ENCODE measurements around the gene MRPS15.
"Not testable (repeated sequence)": the region's sequence is repeated elsewhere in the genome, so short reads cannot be mapped to it uniquely, and the experiment has no call there.

MRPS15 gene

GRCh38 chr1:36482724-36483388 lies 18.7 kb upstream of the MRPS15 start, which contains the start of gene CSF3R:
Gene CSF3R (minus strand): TSS chr1:36482913. CDS start chr1:36479496, 3,417 bp downstream.
- Histone ChIP-seq H3K4me1 (ENCODE audit: control insufficient read depth, insufficient read depth, low read length, unreplicated experiment) (no peaks in the 10 kb centered on the region), H3K27me3 (ENCODE audit: insufficient read depth, low read length) (peaks cover 17% of the 10 kb centered on the region; the same call in 1 of the 2 replicates), H3K36me3 (ENCODE audit: insufficient read depth, low read length) (no peaks in the 10 kb centered on the region), H2AFZ (ENCODE audit: low read length, unreplicated experiment) (no peak within 1 kb of the TSS), H3K27ac (ENCODE audit: low read depth, low read length) (no peak within 1 kb of the TSS), H3K4me3 (ENCODE audit: low read depth, low read length) (no peak within 1 kb of the TSS), H3K79me2 (ENCODE audit: control insufficient read depth, insufficient read depth, low read length, unreplicated experiment) (no peaks in the 10 kb centered on the region)

GRCh38 chr1:36481771-36482723 lies 17.9 kb upstream of the MRPS15 start:
- no peaks in the 10 kb centered on the region for H3K4me1 ChIP-seq (ENCODE audit: control insufficient read depth, insufficient read depth, low read length, unreplicated experiment)
- H3K27me3 ChIP-seq (ENCODE audit: insufficient read depth, low read length): peaks cover 17% of the 10 kb centered on the region; the same call in 1 of the 2 replicates
- no peaks in the 10 kb centered on the region for H3K36me3 ChIP-seq (ENCODE audit: insufficient read depth, low read length)
- H3K27ac ChIP-seq (ENCODE audit: low read depth, low read length): no peak overlapping the region
- no peak overlapping the region for H2AFZ ChIP-seq (ENCODE audit: low read length, unreplicated experiment)
- no peak overlapping the region for H3K4me3 ChIP-seq (ENCODE audit: low read depth, low read length)
- no peaks in the 10 kb centered on the region for H3K79me2 ChIP-seq (ENCODE audit: control insufficient read depth, insufficient read depth, low read length, unreplicated experiment)

DNA sequence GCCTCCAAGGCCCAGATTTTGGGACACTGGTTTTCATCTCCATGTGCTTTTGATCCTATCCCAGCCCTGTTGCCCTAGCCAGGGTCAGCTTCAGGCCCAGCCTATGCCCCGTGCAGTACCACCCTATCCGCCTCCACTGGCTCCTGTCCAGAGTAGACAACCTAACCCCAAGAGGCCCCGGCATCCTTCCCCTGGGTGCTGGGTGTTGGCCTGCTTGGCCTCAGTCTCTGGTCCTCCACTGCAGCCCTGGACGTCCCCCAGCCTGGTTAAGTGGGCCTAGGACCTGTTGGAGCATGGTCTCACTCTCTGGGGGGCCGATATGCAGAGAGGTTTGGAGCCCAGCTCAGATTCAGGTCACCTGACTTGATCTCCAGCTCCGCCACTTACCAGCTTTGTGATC lies 16.9 kb upstream of the MRPS15 start:
- no peaks in the 10 kb centered on the region for H3K36me3 ChIP-seq (ENCODE audit: insufficient read depth, low read length)

GRCh38 chr1:36480161-36480560 lies 16.0 kb upstream of the MRPS15 start:
- peaks cover 14% of the 10 kb centered on the region; the same call in 1 of the 2 replicates for H3K27me3 ChIP-seq (ENCODE audit: insufficient read depth, low read length)
- H3K27ac ChIP-seq (ENCODE audit: low read depth, low read length): no peak overlapping the region
- H3K79me2 ChIP-seq (ENCODE audit: control insufficient read depth, insufficient read depth, low read length, unreplicated experiment): no peaks in the 10 kb centered on the region
- H3K4me3 ChIP-seq (ENCODE audit: low read depth, low read length): no peak overlapping the region
- no peaks in the 10 kb centered on the region for H3K4me1 ChIP-seq (ENCODE audit: control insufficient read depth, insufficient read depth, low read length, unreplicated experiment)
- H2AFZ ChIP-seq (ENCODE audit: low read length, unreplicated experiment): no peak overlapping the region
- H3K36me3 ChIP-seq (ENCODE audit: insufficient read depth, low read length): no peaks in the 10 kb centered on the region

More for the DNA sequence above, 16.9 kb upstream of the MRPS15 start:
- H3K27me3 ChIP-seq (ENCODE audit: insufficient read depth, low read length): peaks cover 17% of the 10 kb centered on the region; the same call in 1 of the 2 replicates
- no peak overlapping the region for H3K4me3 ChIP-seq (ENCODE audit: low read depth, low read length)
- H3K4me1 ChIP-seq (ENCODE audit: control insufficient read depth, insufficient read depth, low read length, unreplicated experiment): no peaks in the 10 kb centered on the region
- H3K27ac ChIP-seq (ENCODE audit: low read depth, low read length): no peak overlapping the region
- no peak overlapping the region for H2AFZ ChIP-seq (ENCODE audit: low read length, unreplicated experiment)
- H3K79me2 ChIP-seq (ENCODE audit: control insufficient read depth, insufficient read depth, low read length, unreplicated experiment): no peaks in the 10 kb centered on the region

DNA sequence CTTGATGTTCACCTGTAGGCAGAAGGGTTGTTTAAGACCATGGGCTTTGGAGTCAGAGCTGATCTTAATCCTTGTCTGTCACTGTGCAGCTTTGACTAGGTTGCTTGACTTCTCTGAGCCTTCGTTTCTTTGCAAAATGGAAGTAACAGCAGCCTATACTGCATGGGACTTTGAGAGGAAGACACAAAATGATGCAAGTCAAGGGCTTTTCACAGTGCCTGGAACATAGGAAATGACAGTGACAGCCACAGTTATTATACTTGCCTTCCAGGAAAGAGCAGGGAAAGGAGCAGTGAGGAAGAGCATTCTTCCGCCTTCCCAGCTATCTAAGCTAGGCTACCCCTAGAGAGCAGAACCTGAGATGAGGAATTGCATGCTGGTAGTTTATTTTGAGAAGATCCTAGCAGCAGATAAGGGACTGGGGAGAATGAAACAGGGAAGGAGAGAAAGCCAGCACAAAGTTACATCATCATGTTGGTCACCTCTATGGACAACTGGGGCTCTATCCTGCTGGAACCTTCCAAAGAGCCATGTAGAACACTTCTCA lies 15.4 kb upstream of the MRPS15 start:
- H2AFZ ChIP-seq (ENCODE audit: low read length, unreplicated experiment): no peak overlapping the region
- H3K4me3 ChIP-seq (ENCODE audit: low read depth, low read length): no peak overlapping the region
- H3K79me2 ChIP-seq (ENCODE audit: control insufficient read depth, insufficient read depth, low read length, unreplicated experiment): no peaks in the 10 kb centered on the region
- peaks cover 14% of the 10 kb centered on the region; the same call in 1 of the 2 replicates for H3K27me3 ChIP-seq (ENCODE audit: insufficient read depth, low read length)
- no peaks in the 10 kb centered on the region for H3K36me3 ChIP-seq (ENCODE audit: insufficient read depth, low read length)
- no peak overlapping the region for H3K27ac ChIP-seq (ENCODE audit: low read depth, low read length)
- no peaks in the 10 kb centered on the region for H3K4me1 ChIP-seq (ENCODE audit: control insufficient read depth, insufficient read depth, low read length, unreplicated experiment)

- not testable (repeated sequence) for H3K4me3 ChIP-seq (ENCODE audit: low read depth, low read length); H3K36me3 ChIP-seq (ENCODE audit: insufficient read depth, low read length); H3K27ac ChIP-seq (ENCODE audit: low read depth, low read length); H2AFZ ChIP-seq (ENCODE audit: low read length, unreplicated experiment); H3K4me1 ChIP-seq (ENCODE audit: control insufficient read depth, insufficient read depth, low read length, unreplicated experiment); H3K79me2 ChIP-seq (ENCODE audit: control insufficient read depth, insufficient read depth, low read length, unreplicated experiment)
- H3K27me3 ChIP-seq (ENCODE audit: insufficient read depth, low read length): peaks cover 14% of the 10 kb centered on the region; the same call in 1 of the 2 replicates
Observed at GRCh38 chr1:36477615-36478014, 13.4 kb upstream of the MRPS15 start.

GRCh38 chr1:36476945-36477344 lies 12.8 kb upstream of the MRPS15 start:
- H3K4me1 ChIP-seq (ENCODE audit: control insufficient read depth, insufficient read depth, low read length, unreplicated experiment): no peaks in the 10 kb centered on the region
- no peaks in the 10 kb centered on the region for H3K79me2 ChIP-seq (ENCODE audit: control insufficient read depth, insufficient read depth, low read length, unreplicated experiment)
- peaks cover 14% of the 10 kb centered on the region; the same call in 1 of the 2 replicates for H3K27me3 ChIP-seq (ENCODE audit: insufficient read depth, low read length)
- H3K27ac ChIP-seq (ENCODE audit: low read depth, low read length): no peak overlapping the region
- H2AFZ ChIP-seq (ENCODE audit: low read length, unreplicated experiment): no peak overlapping the region
- H3K4me3 ChIP-seq (ENCODE audit: low read depth, low read length): no peak overlapping the region
- no peaks in the 10 kb centered on the region for H3K36me3 ChIP-seq (ENCODE audit: insufficient read depth, low read length)

GRCh38 chr1:36475910-36476604 lies 11.9 kb upstream of the MRPS15 start:
- no peak overlapping the region for H3K27ac ChIP-seq (ENCODE audit: low read depth, low read length)
- H3K36me3 ChIP-seq (ENCODE audit: insufficient read depth, low read length): no peaks in the 10 kb centered on the region
- peaks cover 14% of the 10 kb centered on the region; the same call in 1 of the 2 replicates for H3K27me3 ChIP-seq (ENCODE audit: insufficient read depth, low read length)
- H3K4me3 ChIP-seq (ENCODE audit: low read depth, low read length): no peak overlapping the region
- no peaks in the 10 kb centered on the region for H3K79me2 ChIP-seq (ENCODE audit: control insufficient read depth, insufficient read depth, low read length, unreplicated experiment)
- H3K4me1 ChIP-seq (ENCODE audit: control insufficient read depth, insufficient read depth, low read length, unreplicated experiment): no peaks in the 10 kb centered on the region
- no peak overlapping the region for H2AFZ ChIP-seq (ENCODE audit: low read length, unreplicated experiment)

GRCh38 chr1:36475341-36475740 lies 11.2 kb upstream of the MRPS15 start:
- Histone ChIP-seq H3K79me2 (ENCODE audit: control insufficient read depth, insufficient read depth, low read length, unreplicated experiment) (no peaks in the 10 kb centered on the region), H3K36me3 (ENCODE audit: insufficient read depth, low read length) (no peaks in the 10 kb centered on the region), H3K4me3 (ENCODE audit: low read depth, low read length) (no peak overlapping the region), H3K4me1 (ENCODE audit: control insufficient read depth, insufficient read depth, low read length, unreplicated experiment) (no peaks in the 10 kb centered on the region), H3K27me3 (ENCODE audit: insufficient read depth, low read length) (peaks cover 11% of the 10 kb centered on the region; the same call in 1 of the 2 replicates), H2AFZ (ENCODE audit: low read length, unreplicated experiment) (no peak overlapping the region), H3K27ac (ENCODE audit: low read depth, low read length) (no peak overlapping the region)

- Histone ChIP-seq H3K27ac (ENCODE audit: low read depth, low read length) (no peak overlapping the region), H2AFZ (ENCODE audit: low read length, unreplicated experiment) (no peak overlapping the region), H3K4me3 (ENCODE audit: low read depth, low read length) (no peak overlapping the region), H3K4me1 (ENCODE audit: control insufficient read depth, insufficient read depth, low read length, unreplicated experiment) (no peaks in the 10 kb centered on the region), H3K79me2 (ENCODE audit: control insufficient read depth, insufficient read depth, low read length, unreplicated experiment) (no peaks in the 10 kb centered on the region), H3K36me3 (ENCODE audit: insufficient read depth, low read length) (no peaks in the 10 kb centered on the region), H3K27me3 (ENCODE audit: insufficient read depth, low read length) (no peaks in the 10 kb centered on the region)
Observed at GRCh38 chr1:36472656-36473055, 8.5 kb upstream of the MRPS15 start.

Measured in ACC112 (cell line).